Hindlimb muscle (tissue), 1 donor: ENCODE results near the gene THNSL1. TPM values are rescaled to one million over a fixed set of nuclear protein-coding genes. Genes with fewer than 3 reads are reported as not detected.
A peak's percentile ranks its signal among the peaks of the same experiment; 100 is the strongest.
"Not testable (repeated sequence)": the region's sequence is repeated elsewhere in the genome, so short reads cannot be mapped to it uniquely, and the experiment has no call there.

Experiments used
- DNase-seq: peaks from one replicate; pipeline ENCODE4 v3.0.0-alpha.2; 2013
- polyA plus RNA-seq: library from polyadenylated mRNA; unstranded; fragments of 120-200 nt; gene quantifications from one replicate; pipeline ENCODE4 v1.2.1, GENCODE V29; 2013; ENCODE audit not compliant: insufficient read length

THNSL1 gene, protein sequence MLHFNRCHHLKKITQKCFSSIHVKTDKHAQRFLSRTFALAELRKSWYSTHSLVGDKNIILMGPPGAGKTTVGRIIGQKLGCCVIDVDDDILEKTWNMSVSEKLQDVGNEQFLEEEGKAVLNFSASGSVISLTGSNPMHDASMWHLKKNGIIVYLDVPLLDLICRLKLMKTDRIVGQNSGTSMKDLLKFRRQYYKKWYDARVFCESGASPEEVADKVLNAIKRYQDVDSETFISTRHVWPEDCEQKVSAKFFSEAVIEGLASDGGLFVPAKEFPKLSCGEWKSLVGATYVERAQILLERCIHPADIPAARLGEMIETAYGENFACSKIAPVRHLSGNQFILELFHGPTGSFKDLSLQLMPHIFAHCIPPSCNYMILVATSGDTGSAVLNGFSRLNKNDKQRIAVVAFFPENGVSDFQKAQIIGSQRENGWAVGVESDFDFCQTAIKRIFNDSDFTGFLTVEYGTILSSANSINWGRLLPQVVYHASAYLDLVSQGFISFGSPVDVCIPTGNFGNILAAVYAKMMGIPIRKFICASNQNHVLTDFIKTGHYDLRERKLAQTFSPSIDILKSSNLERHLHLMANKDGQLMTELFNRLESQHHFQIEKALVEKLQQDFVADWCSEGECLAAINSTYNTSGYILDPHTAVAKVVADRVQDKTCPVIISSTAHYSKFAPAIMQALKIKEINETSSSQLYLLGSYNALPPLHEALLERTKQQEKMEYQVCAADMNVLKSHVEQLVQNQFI
- 6.3 TPM for polyA plus RNA-seq

DNA sequence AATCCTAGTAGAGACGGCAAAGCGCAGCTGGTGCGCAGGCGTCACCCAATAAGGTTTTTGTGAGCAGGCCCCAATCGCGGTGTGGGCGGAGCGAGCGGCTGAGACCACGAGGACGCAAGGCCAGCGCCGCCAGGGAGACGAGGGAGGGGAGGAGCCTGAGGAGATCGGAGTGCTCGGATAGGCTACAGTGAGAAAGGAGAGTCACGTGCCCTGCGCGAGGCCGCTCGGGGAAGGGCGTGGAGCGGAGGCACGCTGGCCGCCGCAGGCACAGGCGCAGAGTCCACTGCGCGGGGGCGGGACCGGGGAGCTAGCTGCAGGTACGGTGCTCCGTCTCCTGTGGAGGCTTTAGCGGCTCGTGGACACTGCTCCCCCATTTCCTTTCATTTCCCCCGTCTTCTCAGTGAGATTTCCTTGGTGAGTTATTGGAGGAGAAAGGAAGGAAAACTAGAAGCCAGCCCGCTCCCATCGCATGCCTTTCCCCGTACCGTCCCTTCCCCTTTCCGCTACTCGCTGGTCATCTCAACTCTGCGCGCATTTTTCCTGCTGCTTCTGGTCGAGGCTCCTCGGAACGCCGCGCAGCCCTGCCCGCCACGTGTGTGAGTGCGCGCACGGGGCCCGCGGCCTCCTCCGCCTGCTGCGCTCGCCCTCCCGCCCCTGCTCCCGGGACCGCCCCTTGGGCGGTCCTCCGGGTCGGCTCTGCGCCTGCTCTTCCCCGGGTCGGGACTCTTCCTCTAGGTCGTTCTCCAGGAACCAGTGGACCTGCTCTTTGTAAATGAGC lies at the start of gene THNSL1:
TSS of gene THNSL1 (plus strand) at position 237 of the 778 bp plus-strand sequence. CDS start 6,612 bp downstream, outside the sequence.
- DNase-seq, result peak; percentile 99

DNA sequence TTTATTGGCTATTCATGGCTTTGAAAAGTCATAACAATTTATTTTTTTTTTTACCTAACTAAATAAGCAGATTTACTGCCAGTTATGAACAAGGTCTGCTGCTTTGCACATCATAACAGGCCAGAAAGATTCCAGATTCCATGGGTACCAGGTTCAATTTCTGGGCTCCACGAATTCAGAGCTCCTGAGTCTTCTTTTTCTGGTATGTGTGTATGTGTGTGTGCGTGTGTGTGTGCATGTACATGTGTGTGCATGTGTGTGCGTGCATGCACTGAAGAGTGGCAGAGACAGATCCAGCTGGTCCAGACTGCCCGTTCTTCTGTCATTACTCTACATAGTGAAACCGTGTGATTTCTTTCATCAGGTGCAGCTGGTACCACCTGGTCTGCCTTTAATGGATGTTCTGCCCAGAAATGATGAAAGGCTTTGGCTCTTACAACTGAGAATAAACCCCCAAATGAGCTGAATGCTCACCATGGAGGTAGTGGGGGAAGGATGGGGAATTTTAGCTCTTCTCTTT lies 49.4 kb upstream of the THNSL1 start:
- DNase-seq, result no peak

DNA sequence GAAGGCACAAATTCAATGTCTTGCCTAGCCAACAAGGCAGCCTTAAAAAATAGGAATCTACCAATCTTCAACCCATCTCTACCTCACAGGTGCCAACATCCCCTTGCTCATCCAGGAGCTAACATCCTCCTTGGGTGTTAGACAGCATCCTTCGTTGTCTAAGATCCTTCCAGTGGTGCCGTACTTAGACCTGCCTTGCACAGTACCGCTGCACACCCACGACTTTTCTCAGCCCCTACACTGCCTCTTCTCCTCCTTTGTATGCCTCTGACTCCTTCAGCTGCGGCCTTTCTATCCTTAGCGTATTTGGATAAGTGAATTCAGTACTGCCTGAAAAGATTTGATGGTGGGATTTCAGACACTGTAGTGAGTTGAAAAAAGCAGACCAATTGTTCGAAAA lies 48.1 kb upstream of the THNSL1 start:
- no peak for DNase-seq

DNA sequence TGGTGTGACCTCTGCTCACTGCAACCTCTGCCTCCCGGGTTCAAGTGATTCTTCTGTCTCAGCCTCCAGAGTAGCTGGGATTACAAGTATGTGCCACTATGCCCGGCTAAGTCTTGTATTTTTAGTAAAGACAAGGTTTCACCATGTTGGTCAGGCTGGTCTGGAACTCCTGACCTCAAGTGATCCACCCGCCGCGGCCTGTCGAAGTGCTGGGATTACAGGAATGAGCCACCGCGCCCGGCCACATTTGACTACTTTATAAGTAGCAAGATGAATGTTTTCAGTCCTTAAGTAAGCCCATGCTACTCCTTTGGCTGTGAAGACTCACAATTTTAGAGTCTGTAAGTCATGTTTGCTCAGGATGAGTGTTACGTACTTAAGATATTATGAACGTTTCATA lies 47.5 kb upstream of the THNSL1 start:
- not testable (repeated sequence) for DNase-seq

DNA sequence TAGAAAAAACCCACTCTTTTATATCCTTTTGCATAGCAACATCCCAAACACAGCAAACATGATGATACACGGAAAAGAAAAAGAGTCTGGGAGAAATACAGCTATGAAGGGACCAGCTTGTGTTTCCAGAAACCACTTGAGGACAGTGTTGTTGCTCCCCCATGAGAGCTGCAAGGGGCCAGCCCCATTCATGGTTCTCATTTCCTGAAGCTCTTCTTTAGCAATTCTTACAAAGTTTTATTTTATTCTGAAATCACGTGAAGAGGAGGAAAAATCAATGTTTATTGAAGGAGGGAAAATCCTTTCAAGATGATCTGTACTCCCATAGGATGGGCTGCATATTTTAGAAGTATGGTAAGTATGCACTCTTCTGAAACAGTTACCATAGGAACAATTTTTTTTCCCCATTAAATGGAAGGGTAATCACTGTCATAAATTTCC lies 46.6 kb upstream of the THNSL1 start:
- peak; percentile 69 for DNase-seq

DNA sequence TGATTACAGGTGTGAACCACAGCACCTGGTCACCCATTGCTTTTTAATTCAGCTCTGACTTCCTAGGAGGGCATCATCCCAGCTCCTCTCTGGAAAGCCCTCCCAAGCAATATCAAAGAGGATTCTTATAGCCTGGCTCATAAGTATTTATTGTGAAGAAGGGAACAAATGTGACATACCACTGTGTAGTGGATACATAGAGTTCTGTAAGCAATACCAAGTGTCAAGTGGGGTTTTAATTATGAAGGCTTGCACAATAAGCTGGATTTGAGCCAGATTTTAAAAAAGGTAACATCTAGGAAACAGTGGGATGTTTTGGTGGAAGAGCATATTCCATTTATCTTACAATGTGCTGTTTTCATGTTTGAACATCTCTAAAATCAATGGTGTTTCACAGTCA lies 45.0 kb upstream of the THNSL1 start:
- DNase-seq, result no peak

DNA sequence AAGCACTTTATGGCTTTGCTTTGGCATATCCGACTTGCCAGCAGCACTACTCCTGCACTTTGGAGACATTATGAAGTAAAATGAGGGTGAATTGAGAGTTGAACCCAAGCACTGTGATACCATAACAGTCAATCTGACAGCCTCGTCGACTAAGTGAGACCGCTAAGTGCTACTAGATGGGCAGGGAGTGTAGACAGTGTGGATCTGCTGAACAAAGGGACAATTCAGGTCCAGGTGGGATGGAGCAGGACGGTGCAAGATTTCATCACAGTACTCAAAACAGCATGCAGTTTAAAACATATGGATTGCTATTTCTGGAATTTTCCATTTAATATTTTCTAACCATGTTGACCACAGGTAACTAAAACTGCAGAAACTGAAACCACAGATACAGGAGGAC lies 43.2 kb upstream of the THNSL1 start:
- no peak for DNase-seq

DNA sequence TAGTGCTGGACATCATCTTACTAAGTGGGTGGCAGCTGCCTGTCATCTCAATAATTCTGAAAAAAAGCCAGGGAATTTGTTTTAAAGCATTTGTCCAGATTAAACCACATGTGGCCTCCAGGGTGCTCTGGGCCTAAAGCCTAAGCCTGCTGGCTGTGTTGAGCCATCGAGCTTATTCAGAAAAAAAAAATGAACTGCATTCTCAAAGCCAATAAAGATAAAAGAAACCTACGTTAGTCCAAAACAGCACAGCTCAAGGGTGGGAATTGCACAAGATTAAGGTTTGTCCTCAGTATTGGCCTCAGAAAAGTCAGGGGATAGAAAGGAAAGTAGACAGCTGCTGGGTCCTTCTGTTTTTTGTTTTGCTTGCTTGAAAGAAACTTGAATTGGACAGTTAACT lies 41.4 kb upstream of the THNSL1 start:
- peak; percentile 74 for DNase-seq

DNA sequence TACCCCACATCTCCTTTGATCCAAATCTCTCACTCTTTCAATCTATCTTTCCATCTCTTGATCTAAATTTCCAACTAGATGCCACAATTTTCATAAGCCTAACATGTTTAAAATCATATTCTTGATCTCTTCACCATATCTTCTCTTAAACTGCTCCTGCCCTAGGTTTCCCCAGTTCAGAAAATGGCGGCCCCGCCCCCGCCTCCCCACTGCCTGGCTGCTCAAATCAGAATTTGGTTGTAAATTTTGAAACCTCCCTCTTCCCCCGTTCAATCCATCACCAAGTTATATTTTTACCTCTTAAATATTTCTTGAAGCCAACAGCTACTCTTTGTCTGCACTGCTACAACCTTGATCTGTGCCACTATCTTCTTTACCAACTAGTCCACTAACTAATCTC lies 36.7 kb upstream of the THNSL1 start:
- DNase-seq, result no peak

DNA sequence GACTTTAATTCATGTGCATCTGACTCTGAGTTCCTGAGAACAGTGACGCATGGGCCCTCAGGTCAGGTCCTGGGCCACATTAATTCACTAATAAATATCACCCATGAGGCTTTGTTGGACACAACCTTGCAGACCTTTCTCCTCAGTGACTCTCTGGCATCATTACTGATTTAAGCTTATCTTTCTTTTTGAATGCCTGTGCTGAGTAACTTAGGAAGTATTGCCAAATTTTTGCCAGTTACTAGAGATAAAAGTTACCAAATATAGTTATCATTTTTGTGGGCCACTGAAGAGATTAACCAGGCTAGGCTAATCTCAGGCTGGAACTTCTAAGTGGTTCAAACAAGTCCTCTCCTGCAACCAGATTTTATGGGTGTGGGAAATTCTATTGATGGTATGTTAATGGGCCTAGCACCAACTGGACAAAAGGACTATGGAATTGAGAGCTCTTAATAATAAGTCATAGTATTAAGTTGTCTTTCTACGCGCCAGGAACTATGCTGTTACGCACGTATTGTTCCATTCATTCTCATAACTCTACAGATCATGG lies 35.2 kb upstream of the THNSL1 start:
- DNase-seq, result no peak

DNA sequence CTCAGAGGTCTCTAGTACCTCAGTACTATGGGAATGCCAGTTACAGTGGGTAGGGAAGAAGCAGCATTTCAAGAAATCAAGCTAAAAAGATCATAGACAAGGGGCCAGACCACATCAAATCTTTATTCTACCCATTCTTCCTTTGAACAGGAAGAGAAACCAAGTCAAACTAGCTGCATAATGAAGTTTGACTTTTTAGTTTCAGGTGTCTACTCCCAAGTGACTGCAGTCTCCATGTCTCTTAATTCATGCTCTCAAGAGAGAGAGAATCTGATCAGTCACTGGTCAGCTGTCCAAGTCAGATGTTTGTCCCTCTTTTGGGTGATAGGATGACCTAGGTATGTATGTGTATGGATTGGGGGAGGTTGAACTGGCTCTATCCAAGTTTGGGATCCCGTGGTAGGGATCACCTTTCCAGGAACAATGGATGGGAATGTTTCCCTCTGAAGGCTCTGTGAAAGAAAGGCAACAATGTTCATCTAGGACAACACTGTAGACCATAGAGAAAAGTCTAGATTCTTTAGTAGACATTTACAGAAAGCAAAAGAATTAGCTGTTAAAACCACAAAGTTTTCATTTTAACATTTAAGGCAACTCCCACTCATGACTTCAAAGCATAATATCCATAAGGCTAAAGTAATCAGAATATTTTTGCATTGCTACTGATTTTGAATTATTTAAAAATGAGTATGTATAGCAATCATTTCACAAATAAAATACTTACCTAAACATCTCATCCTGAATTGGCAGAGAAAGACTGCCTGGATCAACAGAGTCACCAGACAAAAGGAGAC lies 33.9 kb upstream of the THNSL1 start:
- no peak for DNase-seq

DNA sequence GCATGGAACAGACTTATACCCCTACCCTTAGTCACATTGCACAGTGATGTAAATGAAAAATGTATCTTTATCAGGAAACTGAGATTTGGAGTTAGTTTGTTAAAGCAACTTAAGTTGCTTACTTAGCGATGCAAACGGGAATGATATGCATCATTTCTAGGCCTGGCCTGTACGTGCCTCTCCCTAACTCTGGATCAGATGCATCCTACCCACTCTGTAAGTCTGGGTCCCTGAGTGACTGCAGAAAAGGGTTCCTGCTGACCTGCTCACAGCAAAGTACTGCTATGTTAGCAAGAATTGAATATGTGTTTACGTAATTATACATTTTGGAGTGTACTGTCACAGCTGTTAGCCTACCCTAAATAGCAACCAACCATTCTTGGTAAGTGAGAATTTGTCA lies 33.3 kb upstream of the THNSL1 start:
- DNase-seq, result no peak

DNA sequence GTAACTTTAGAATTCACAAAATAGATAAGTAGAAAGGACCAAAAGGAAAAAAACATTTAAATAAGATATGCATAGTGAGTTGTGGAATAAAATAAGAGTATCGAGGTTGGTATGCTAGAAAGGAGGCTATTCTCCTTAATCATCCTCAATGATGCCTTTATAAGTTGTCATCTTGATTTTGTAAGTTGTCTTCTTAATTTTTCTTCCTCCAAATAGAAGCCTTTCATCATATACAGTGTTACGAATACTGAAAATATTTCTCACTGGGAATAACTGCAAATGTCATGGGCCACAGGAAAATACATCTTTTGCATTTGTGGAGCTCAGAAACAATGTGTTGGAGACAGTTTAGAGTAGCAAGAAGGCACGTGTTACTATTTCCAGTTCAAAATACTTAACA lies 32.5 kb upstream of the THNSL1 start:
- no peak for DNase-seq

DNA sequence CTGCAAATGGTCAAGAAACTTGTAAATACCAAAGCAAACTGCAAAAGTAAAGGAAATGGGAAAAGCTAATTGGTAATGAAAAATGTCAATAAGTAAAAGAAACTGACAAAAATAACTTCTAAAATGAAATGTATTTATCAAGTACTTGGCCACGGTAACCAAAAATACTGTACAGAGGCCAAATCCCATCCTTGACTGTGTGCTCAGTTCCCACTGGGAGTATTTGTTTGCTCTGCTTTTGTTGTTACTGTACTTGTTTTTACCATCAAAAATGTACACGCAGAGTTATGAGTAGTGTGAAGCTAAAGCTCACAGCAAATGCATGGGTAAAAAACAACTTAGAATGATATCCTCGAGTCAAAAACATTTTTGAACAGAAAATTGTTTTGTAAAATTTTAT lies 31.5 kb upstream of the THNSL1 start:
- DNase-seq, result peak; percentile 40

DNA sequence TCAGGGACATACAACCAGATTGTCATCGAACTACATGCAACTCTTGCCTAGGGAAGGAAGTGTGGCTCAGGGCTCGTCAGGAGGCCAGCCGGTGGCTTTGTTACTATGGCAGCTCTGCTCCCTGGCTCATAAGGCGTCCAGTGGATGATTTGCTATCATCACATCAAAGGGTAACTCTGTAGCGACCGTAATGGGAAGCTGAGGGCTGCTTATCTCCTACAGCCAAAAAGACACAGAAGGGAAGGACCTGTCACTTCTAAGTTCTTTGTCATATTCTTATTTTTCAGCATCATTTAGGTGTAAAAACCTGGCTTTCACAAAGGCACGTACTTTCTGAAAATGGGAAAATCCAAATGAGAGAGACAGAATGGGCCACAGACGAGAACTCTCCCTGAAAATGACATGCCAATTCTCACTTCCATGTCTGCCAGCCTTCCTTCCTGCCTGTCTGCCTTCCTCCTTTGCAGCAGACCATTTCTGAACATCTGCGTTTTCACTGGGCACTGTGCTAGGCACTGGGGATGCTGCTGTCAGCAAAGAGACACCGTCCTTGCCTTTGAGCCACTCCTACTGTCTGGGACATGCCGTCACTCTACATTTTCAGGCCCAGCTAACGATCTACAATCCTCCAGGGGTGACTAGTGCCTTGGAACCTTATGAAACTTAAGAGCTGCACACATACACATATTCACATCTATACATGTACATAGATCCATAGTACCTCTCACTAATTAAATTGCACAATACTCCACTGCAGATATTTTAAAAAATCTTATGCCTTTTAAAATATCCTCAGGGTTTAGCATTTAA lies 27.4 kb upstream of the THNSL1 start:
- no peak for DNase-seq

DNA sequence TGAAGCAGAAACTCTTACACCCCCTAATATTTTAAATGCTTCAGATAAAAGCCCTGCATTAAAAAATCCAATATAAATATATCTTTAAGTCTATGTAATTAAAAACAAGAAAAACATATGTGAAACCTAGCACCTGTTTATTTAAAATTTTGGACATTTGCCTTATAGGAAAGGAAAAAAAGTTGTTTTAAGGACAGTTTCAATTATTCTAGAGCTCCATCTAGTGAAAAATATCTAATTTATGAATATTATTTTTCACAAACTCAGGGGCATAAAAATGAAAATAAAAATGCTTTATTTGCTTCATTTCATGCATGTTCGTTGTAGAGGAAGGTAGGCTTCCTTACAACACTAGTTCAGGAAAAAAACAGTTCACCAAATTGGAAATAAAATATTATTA lies 26.5 kb upstream of the THNSL1 start:
- DNase-seq, result no peak

DNA sequence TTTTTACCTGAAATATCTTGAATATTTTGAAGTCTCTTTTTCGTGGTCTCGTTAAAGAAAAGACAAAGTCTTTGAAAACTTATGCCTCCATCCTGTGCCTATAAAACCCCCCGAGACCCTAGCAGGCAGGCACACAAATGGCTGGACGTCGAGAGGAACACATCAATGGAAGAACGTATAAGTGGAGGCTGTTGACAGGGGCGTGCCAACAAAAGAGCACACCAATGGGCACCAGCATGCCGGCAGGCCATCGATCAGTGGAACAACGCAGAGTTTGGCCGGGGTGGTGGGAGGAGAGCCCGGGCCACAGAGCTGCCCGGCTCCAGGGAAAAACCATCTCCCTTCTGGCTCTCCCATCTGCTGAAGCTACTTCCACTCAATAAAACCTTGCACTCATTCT lies 25.1 kb upstream of the THNSL1 start:
- DNase-seq, result no peak

DNA sequence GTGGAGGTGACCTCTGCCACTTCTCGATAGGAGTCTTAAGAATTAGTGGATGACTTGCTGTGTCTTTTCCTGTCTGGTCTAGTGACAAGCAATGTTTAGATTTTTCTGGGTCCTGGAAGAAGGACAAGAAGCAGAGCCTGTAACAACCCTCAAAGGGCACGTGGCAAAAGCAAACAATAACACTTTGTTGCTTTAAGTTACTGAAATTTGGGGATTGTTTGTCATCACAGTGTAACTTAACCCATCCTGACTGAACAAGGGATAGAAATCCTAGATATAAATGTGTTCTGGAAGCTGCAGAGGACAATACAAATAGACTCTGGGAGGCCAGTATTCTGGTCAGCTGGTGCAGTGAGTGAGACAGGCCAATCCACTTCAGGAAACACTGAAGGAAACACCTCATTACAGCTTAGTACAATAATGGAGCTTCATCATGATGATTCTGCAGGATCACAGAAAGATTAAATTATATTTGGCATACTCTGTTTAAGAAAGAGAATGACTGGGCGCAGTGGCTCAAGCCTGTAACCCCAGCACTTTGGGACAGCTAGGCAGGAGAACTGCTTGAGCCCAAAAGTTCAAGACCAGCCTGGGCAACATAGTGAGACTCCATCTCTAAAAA lies 23.8 kb upstream of the THNSL1 start:
- no peak for DNase-seq

DNA sequence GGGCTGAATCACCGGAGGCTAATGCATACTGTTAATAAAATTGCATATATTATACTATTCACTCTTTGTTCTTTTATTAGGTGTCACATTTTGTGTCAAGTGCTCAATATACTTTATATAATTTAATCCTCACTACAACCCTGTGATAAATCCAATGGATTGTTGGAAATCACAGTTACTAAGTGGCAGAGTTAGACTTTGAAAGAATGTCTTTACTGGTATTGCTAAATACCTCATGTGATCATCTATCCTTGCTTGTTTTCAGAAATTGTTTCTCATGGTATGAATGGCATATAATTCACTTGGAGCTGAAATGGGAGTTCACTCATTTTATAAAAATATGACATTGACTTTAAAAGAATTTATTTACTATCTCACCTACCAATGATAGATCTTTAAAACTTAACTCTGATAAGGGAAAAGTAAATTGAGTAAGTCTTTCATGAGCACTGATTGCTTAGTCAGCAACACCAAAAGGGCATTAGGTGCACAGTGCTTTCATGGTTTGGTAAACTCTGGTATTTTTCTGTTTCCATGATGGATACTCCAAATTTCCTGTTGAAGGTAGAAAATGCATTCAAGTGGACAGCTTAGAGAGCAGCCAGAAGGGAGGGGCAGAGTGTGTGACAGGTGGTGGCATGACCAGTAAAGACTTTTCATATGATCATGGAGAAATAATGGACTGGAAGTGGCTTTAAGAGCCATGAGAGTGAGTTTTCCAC lies 23.0 kb upstream of the THNSL1 start:
- no peak for DNase-seq

DNA sequence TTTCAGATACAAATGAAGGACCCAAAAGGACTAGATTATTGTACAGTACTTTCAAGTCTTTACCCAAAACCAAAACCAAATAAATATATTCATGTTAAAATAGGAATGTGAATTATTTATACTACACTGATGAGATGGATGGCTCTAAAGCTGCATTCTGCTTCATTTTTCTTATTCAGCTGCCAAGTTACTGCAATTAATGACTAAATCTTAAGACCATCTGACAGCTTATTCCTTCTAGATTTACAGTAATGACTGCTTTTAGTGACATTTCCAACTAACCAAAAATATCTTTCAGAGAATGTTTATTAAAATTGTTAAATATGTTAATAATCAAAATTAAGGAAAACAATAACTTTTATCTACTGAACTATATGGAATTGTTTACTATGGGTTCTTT lies 21.3 kb upstream of the THNSL1 start:
- DNase-seq, result no peak
